ENCODE measurements around the gene DCN. TPM values are rescaled to one million over a fixed set of nuclear protein-coding genes. Genes with fewer than 3 reads are reported as not detected.

The DCN gene
- polyA plus RNA-seq, 1 of the 3 experiments (the other 2 are of a cell fraction), result 5.5 TPM

GRCh38 chr12:91191513-91192111, 9.0 kb upstream of the DCN start:
- H3K9ac ChIP-seq, result no peak overlapping the region
- no peak overlapping the region for H2AFZ ChIP-seq (ENCODE audit: low read depth)
- H3K4me3 ChIP-seq (ENCODE audit: low read depth in 2 of 2, low read length in 1 of 2), result no peak overlapping the region
- H3F3A ChIP-seq (replicated peaks; ENCODE audit: insufficient read depth), result no peaks in the 10 kb centered on the region
- H3K79me2 ChIP-seq (ENCODE audit: insufficient read depth), result no peaks in the 10 kb centered on the region
- peaks cover 6% of the 10 kb centered on the region for H3K9me3 ChIP-seq
- H3K4me2 ChIP-seq, result no peak overlapping the region
- H3K9me2 ChIP-seq, result no peaks in the 10 kb centered on the region
- DNase-seq, result no peak
- 45% methylated on average over 2 of the region's 2 CpGs for WGBS (ENCODE audit: low lambda C conversion rate)
- TF ChIP-seq GATA2 (CRISPR knock-in tag; IDR thresholded peaks at IDR 0.05) (no peak), ZBTB33 (IDR thresholded peaks at IDR 0.05; ENCODE audit: borderline replicate concordance, low read depth) (no peak), MEF2A (IDR thresholded peaks at IDR 0.05; ENCODE audit: borderline replicate concordance, low read depth) (no peak), MXI1 (IDR thresholded peaks at IDR 0.05; ENCODE audit: low read depth, low read length) (no peak), TCF12 (IDR thresholded peaks at IDR 0.05) (no peak), POLR2AphosphoS5 (IDR thresholded peaks at IDR 0.05; ENCODE audit: low read depth, low read length) (no peak), EZH2phosphoT487 (IDR thresholded peaks at IDR 0.05; ENCODE audit: borderline replicate concordance, low read depth) (no peak), NRF1 (IDR thresholded peaks at IDR 0.05; ENCODE audit: low read depth, low read length) (no peak), IRF3 (IDR thresholded peaks at IDR 0.05; ENCODE audit: low read depth, low read length) (no peak), JUND (IDR thresholded peaks at IDR 0.05) (no peak)
- TF ChIP-seq, protein P1, sequence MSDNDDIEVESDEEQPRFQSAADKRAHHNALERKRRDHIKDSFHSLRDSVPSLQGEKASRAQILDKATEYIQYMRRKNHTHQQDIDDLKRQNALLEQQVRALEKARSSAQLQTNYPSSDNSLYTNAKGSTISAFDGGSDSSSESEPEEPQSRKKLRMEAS (IDR thresholded peaks at IDR 0.05; ENCODE audit: low read depth), result no peak
- no peak overlapping the region for H3K27ac ChIP-seq (ENCODE audit: low read depth in 2 of 2, low read length in 1 of 2)
- H3K27me3 ChIP-seq (ENCODE audit: insufficient read depth), result no peaks in the 10 kb centered on the region
- H4K20me1 ChIP-seq (ENCODE audit: insufficient read depth), result no peaks in the 10 kb centered on the region
- ChIA-PET CTCF (no interaction called here), POLR2A (no interaction called here)
- H3K4me1 ChIP-seq (ENCODE audit: control insufficient read depth in 1 of 2, insufficient read depth in 2 of 2, low read depth in 1 of 2, low read length in 1 of 2), result no peaks in the 10 kb centered on the region
- peaks cover 0 to 3% of the 10 kb centered on the region in 2 experiments for H3K36me3 ChIP-seq (replicated peaks in 1 of 2; ENCODE audit: control insufficient read depth in 1 of 2, insufficient read depth in 2 of 2, low read length in 1 of 2)

GRCh38 chr12:91189516-91189915, 6.9 kb upstream of the DCN start:
- CTCF ChIA-PET, result interaction anchor here (1.4 to 1.5 kb wide), 2 partner anchors 10 to 12 kb away, joined by 3 to 5 read pairs; no protein-coding TSS in a partner anchor
- Histone ChIP-seq H3K79me2 (ENCODE audit: insufficient read depth) (no peaks in the 10 kb centered on the region), H3K36me3 (replicated peaks in 1 of 2; ENCODE audit: control insufficient read depth in 1 of 2, insufficient read depth in 2 of 2, low read length in 1 of 2) (peaks cover 0 to 2% of the 10 kb centered on the region in 2 experiments), H2AFZ (ENCODE audit: low read depth) (no peak overlapping the region), H3K4me1 (ENCODE audit: control insufficient read depth in 1 of 2, insufficient read depth in 2 of 2, low read depth in 1 of 2, low read length in 1 of 2) (no peaks in the 10 kb centered on the region), H3K9me3 (peaks cover under 1% of the 10 kb centered on the region), H3K27me3 (ENCODE audit: insufficient read depth) (no peaks in the 10 kb centered on the region), H3K9ac (no peak overlapping the region), H3K4me3 (ENCODE audit: low read depth in 2 of 2, low read length in 1 of 2) (no peak overlapping the region), H3K4me2 (no peak overlapping the region), H3F3A (replicated peaks; ENCODE audit: insufficient read depth) (no peaks in the 10 kb centered on the region), H3K9me2 (no peaks in the 10 kb centered on the region), H3K27ac (ENCODE audit: low read depth in 2 of 2, low read length in 1 of 2) (no peak overlapping the region), H4K20me1 (ENCODE audit: insufficient read depth) (no peaks in the 10 kb centered on the region)
- POLR2A ChIA-PET, result no interaction called here
- DNase-seq, result no peak
- WGBS (ENCODE audit: low lambda C conversion rate), result 61% methylated on average over 3 of the region's 3 CpGs
- TF ChIP-seq ZBTB33 (IDR thresholded peaks at IDR 0.05; ENCODE audit: borderline replicate concordance, low read depth) (no peak), RAD21 (IDR thresholded peaks at IDR 0.05; ENCODE audit: low read length) (no peak), RXRA (IDR thresholded peaks at IDR 0.05; ENCODE audit: borderline replicate concordance, low read depth) (no peak), SMC3 (IDR thresholded peaks at IDR 0.05; ENCODE audit: low read depth, low read length) (no peak), GABPA (IDR thresholded peaks at IDR 0.05; ENCODE audit: low read depth) (no peak), EZH2phosphoT487 (IDR thresholded peaks at IDR 0.05; ENCODE audit: borderline replicate concordance, low read depth) (no peak), EP300 (IDR thresholded peaks at IDR 0.05; ENCODE audit: borderline replicate concordance in 1 of 2, low read depth in 1 of 2, low read length in 1 of 2) (no peak), FOXJ3 (CRISPR knock-in tag; IDR thresholded peaks at IDR 0.05) (no peak), JUND (IDR thresholded peaks at IDR 0.05) (no peak), TCF12 (IDR thresholded peaks at IDR 0.05) (no peak), FOXM1 (IDR thresholded peaks at IDR 0.05; ENCODE audit: low read depth) (no peak)
- TF ChIP-seq, protein P2, sequence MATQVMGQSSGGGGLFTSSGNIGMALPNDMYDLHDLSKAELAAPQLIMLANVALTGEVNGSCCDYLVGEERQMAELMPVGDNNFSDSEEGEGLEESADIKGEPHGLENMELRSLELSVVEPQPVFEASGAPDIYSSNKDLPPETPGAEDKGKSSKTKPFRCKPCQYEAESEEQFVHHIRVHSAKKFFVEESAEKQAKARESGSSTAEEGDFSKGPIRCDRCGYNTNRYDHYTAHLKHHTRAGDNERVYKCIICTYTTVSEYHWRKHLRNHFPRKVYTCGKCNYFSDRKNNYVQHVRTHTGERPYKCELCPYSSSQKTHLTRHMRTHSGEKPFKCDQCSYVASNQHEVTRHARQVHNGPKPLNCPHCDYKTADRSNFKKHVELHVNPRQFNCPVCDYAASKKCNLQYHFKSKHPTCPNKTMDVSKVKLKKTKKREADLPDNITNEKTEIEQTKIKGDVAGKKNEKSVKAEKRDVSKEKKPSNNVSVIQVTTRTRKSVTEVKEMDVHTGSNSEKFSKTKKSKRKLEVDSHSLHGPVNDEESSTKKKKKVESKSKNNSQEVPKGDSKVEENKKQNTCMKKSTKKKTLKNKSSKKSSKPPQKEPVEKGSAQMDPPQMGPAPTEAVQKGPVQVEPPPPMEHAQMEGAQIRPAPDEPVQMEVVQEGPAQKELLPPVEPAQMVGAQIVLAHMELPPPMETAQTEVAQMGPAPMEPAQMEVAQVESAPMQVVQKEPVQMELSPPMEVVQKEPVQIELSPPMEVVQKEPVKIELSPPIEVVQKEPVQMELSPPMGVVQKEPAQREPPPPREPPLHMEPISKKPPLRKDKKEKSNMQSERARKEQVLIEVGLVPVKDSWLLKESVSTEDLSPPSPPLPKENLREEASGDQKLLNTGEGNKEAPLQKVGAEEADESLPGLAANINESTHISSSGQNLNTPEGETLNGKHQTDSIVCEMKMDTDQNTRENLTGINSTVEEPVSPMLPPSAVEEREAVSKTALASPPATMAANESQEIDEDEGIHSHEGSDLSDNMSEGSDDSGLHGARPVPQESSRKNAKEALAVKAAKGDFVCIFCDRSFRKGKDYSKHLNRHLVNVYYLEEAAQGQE (IDR thresholded peaks at IDR 0.05; ENCODE audit: low read depth, low read length), result no peak
